HEK293T (cell line): Measurements from ENCODE around the gene ZNF319.

Experiments used
- SP1 ChIP-seq: fragments of 450-650 bp; IDR thresholded peaks from 2 replicates; pipeline ENCODE4 v1.6.1; 2017
- SUZ12 ChIP-seq: fragments of 450-650 bp; IDR thresholded peaks from 2 replicates; pipeline ENCODE4 v1.6.1; 2016; ENCODE audit warnings: mild to moderate bottlenecking

GRCh38 chr16:57958544-57958943, 41.9 kb downstream of the ZNF319 start:
- TF ChIP-seq SUZ12 (no peak), SP1 (no peak)
